GM18508 (cell line): ENCODE results near the gene PRRC2C.
A peak's percentile ranks its signal among the peaks of the same experiment; 100 is the strongest.
"Not testable (repeated sequence)": the region's sequence is repeated elsewhere in the genome, so short reads cannot be mapped to it uniquely, and the experiment has no call there.

Source experiments
- ATAC-seq: cut with Tn5 transposase; IDR thresholded peaks from one replicate; pipeline ENCODE4 v1.9.1; 2021; ENCODE audit warnings: moderate number of reproducible peaks; ENCODE audit not compliant: insufficient read depth, unreplicated experiment

PRRC2C gene

GRCh38 chr1:171495444-171495843 lies 10.1 kb downstream of the PRRC2C start:
- ATAC-seq = no peak

GRCh38 chr1:171500304-171500703 lies 15.0 kb downstream of the PRRC2C start:
- no peak for ATAC-seq

GRCh38 chr1:171500803-171501202 lies 15.5 kb downstream of the PRRC2C start:
- no peak for ATAC-seq

DNA sequence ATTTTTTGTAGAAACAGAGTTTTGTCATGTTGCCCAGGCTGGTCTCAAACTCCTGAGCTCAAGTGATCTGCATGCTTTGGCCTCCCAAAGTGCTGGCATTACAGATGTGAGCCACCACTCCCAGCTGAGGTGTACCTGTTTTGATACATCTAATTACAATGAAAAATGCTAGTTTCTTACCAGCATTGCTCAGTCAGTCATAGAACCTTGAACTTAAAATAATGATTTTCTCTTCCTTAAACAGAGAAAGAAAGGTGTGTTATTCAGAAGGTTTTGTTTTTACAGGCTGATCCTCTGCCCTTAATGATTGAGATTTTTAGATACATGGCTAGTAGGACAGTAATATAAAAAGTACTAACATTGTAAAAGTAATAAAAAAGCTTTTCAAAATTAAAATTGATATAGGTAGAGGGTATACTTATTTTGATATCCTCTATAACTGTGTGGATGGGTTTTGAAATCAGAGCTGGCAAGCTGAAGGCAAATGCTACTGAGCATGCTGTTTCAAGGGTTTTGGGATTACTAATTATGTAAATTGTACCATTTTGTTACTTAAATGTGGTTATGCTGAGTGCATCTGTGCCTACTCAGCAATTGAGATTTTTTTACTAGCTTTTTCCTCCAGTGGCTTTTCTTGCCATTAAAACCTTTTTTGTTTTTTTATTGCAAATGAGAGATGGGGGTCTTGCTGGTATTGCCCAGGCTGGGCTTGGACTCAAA lies 16.1 kb downstream of the PRRC2C start:
- ATAC-seq = peak; percentile 44

DNA sequence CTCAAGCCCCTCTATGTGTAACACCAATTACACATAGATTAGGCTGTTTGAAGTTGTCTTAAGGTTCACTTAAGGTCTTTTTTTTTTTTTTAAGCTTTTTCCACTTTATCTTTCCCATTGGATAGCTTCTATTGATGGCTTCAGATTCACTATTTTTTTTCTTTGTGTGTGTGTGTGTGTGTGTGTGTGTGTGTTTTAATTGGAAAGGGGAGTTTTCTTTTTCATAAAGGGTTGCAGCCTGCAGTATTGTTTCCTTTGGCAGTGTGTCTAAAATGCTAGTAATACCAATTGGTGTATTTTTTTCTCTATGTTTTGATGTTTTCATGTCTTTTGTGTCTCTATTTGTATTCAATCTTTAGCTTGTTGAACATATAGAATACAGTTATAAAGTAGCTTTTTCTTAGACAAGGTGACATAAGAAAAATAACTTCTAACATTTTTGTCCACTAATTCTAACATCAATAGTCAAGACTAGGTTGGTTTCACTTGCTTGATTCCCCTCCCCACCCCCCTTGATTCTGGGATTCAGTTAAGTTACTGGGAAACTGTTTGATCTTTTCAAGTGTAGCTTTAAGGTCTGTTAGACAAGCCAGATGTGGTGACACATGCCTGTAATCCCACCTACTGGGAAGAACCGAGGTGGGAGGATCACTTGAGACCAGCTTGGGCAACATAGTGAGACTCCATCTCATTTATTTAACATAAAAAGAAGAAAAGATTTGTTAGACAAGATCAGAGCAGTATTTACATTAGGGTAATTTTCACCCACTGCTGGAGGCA lies 21.4 kb downstream of the PRRC2C start:
- ATAC-seq = no peak

- ATAC-seq = no peak
Measured at GRCh38 chr1:171507435-171507834, 22.1 kb downstream of the PRRC2C start.

DNA sequence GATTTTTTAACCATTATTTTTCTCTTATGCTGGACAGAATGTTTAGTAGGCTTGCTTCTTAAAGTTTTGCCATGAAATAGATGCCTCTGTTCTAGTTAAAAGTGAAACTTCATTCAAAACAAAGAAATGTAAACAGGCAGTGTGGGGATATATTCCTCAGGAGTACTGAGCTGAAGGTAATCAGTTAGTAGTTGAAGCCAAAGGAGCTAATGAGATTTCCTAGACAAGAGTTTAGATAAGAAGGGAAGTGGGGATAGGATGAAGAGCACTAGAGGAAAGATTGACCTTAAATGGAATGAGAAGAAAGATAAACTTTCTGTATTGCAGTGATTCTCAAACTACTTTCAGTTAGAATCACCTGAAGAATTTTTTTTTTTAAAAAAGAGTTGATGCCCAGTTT lies 23.9 kb downstream of the PRRC2C start:
- no peak for ATAC-seq

- ATAC-seq = no peak
Measured at GRCh38 chr1:171513743-171514142, 28.4 kb downstream of the PRRC2C start.

DNA sequence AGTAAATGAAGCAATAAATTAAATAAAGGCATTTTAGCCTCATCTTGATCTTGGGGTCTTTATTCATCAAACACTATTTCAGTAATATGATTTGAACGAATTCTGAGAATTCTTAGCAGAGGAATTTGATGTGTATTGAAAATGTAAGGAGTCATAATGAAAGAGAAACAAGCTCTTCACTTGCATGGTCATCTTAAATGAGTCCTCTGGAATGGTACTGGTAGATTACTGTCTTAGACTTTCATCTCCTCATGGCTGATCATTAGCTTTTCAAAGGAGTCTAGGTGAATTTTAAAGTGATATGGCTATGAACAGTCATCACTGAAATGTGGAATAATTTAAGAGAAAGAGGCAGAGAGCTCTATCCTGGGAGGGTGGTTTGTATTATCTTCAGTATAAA lies 30.0 kb downstream of the PRRC2C start:
- ATAC-seq = no peak

DNA sequence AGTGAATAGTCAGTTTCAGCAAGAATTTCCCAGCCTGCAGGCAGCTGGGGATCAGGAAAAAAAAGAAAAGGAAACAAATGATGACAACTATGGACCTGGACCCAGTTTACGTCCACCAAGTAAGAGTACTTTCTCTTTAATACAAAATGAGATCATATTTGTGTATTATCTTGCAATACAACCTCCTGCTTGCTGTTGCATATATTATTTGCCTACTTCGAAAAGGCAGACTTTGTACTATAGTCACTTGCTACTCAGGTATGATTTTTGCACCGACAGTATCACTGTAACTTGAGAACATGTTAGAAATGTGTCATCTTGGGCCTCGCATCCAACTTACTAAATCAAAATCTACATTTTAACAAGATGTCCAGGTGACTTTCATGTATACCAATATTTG lies 30.4 kb downstream of the PRRC2C start:
- no peak for ATAC-seq

DNA sequence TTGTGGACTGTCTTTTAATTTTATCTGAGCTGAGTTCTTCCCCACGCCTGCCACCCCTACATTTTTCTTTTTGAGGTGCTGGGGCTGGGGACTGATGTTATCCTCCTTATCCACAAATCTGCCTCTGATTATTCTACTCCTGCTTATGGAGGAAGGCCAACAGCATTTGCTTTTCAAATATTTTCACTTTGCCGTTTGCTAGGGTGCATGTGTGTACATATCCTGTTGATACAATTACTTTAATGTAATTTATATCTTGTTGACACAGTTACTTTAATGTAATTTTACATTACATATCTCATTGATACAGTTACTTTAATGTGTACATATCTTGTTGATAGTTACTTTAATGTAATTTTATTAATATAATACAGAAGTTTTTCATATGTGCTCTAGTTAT lies 36.2 kb downstream of the PRRC2C start:
- no peak for ATAC-seq

DNA sequence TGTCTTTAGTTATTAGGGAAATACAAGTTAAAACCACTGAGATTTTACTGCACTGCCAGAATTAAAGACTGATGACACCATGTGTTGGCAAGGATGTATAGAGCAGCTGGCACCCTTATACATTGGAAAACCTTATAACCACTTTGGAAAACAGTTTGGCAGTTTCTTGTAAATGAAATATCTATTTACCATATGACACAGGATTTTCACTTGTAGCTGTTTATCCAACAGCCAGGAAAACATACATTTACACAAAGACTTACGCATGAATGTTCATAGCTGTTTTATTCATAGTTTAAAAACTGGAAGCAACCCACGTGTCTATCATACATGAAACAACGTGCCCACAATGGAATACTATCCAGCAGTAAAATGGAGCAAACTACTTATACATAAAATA lies 45.3 kb downstream of the PRRC2C start:
- no peak for ATAC-seq

- ATAC-seq = no peak
Measured at GRCh38 chr1:171532520-171532919, 47.2 kb downstream of the PRRC2C start.

DNA sequence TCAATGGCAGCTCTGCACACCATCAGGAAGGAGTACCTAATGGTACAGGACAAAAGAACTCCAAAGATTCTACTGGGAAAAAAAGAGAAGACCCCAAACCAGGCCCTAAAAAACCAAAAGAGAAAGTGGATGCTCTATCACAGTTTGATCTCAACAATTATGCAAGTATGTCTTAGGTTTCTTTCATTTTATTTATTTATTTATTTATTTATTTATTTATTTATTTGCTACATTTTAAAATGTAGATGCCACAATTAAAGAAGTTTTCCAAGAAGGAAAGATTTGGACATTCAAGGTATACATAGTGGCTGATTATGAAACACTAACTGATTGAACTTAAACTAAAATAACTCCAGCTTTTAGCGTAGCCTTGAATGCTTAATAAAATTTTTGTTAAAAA lies 60.2 kb downstream of the PRRC2C start:
- ATAC-seq = no peak

- ATAC-seq = no peak
Measured at GRCh38 chr1:171550050-171550449, 64.7 kb downstream of the PRRC2C start.

- ATAC-seq = not testable (repeated sequence)
Measured at GRCh38 chr1:171550598-171551100, 65.3 kb downstream of the PRRC2C start.

- ATAC-seq = not testable (repeated sequence)
Measured at GRCh38 chr1:171553960-171554359, 68.6 kb downstream of the PRRC2C start.

- ATAC-seq = no peak
Measured at GRCh38 chr1:171563675-171564074, 78.3 kb downstream of the PRRC2C start.

DNA sequence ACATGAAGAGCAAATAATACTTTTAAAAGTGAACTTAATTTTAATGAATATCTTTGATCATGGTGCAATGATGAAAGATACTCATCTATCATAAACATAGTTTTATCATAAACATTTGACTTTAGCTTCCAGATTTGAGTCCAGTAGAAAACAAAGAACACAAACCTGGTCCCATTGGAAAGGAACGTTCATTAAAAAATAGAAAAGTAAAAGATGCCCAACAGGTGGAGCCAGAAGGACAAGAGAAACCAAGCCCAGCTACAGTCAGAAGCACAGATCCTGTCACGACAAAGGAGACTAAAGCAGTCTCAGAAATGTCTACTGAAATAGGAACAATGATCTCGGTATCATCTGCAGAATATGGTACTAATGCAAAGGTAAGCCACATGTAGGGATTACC lies 81.1 kb downstream of the PRRC2C start:
- no peak for ATAC-seq

GRCh38 chr1:171570295-171570694 lies 85.0 kb downstream of the PRRC2C start:
- no peak for ATAC-seq

DNA sequence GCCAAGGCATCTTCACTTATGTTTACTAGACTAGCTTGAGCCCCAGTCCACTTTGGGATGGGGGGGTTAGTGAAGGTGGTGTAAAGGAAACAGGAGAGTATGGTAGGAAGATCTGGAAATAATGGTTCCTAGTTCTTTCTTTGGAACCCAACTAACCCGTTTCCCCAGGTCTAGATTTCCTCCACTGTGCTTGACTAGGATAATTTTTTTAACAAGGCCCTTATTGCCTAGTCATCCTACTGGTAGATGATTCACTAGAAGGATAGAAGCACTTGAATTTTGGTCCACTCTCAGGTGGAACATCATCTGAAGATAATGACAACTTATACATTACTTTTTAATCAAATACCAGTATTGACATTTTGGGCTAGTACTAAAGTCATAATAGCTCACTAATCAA lies 90.8 kb downstream of the PRRC2C start:
- no peak for ATAC-seq

- no peak for ATAC-seq
Measured at GRCh38 chr1:171581226-171581625, 95.9 kb downstream of the PRRC2C start.
